GM12878 (cell line): ENCODE data around the gene FGFRL1. TPM values are rescaled to one million over a fixed set of nuclear protein-coding genes. Genes with fewer than 3 reads are reported as not detected.

Source experiments
- ATAC-seq: fragments of 200-7000 bp; cut with Tn5 transposase; 3 replicates; pipeline ENCODE4 v1.9.1; 2020; ENCODE audit warnings: mild to moderate bottlenecking, moderate library complexity
- BruUV-seq: library from RNA; stranded (reverse); fragments of 400-500 nt; replicated peaks from 2 replicates; lab custom pipeline; 2021; lab: Mats Ljungman, UMichigan
- CTCF ChIA-PET: fragments of 300-600 bp; sonication (Branson Sonifier 250); formaldehyde crosslinking; extraction: SDS; loops from one replicate; lab custom pipeline; 2021; ENCODE audit warnings: inconsistent platforms; lab: Yijun Ruan, JAX
- POLR2A ChIA-PET: fragments of 350-600 bp; formaldehyde crosslinking; extraction: SDS; loops from one replicate; lab custom pipeline; 2021; ENCODE audit warnings: inconsistent platforms; lab: Charles Lee
- RAD21 ChIA-PET: fragments of 300-600 bp; sonication (Branson Sonifier 250); formaldehyde crosslinking; loops from one replicate; lab custom pipeline; 2023; ENCODE audit warnings: antibody characterized with exemption; ENCODE audit not compliant: unreplicated experiment; lab: Charles Lee
- SMC1A ChIA-PET: fragments of 300-600 bp; sonication (Branson Sonifier 250); formaldehyde crosslinking; loops from one replicate; lab custom pipeline; 2023; ENCODE audit not compliant: unreplicated experiment, uncharacterized antibody; lab: Charles Lee
- DNase-seq: peaks from one replicate; pipeline ENCODE4 v3.0.0-alpha.2; 2011; ENCODE audit warnings: low read depth, low spot score
- FAIRE-seq: peaks from 3 replicates; lab custom pipeline; 2011; peaks lifted over from hg19 to GRCh38; lab: Jason Lieb, UNC
- H2AFZ ChIP-seq: 2 replicates; pipeline ENCODE4 v1.6.0; 2011; ENCODE audit warnings: low read depth, low read length, control low read depth; ENCODE audit not compliant: control insufficient read depth
- H3K27ac ChIP-seq: 2 replicates; pipeline ENCODE4 v1.5.1; 2011; ENCODE audit warnings: control low read depth; ENCODE audit not compliant: control insufficient read depth, insufficient read depth
- H3K27me3 ChIP-seq, 2 experiments: replicated peaks in 1 of 2; 2 replicates each; pipeline versions ENCODE4 v1.6.0 to v1.6.1; 2011; ENCODE audit warnings: low read length in 1 of 2; ENCODE audit not compliant: control insufficient read depth in 2 of 2, insufficient read depth in 2 of 2
- H3K36me3 ChIP-seq, 2 experiments: 2 replicates each; pipeline ENCODE4 v1.5.1; 2011; ENCODE audit warnings: low read length in 1 of 2; ENCODE audit not compliant: control insufficient read depth in 2 of 2, insufficient read depth in 2 of 2
- H3K4me1 ChIP-seq: 2 replicates; pipeline ENCODE4 v1.6.1; 2011; ENCODE audit warnings: mild to moderate bottlenecking, low read length, moderate library complexity, mixed read lengths; ENCODE audit not compliant: control insufficient read depth, insufficient read depth
- H3K4me2 ChIP-seq: 2 replicates; pipeline ENCODE4 v1.6.0; 2011; ENCODE audit warnings: control low read depth; ENCODE audit not compliant: control insufficient read depth, insufficient read depth
- H3K4me3 ChIP-seq: fragments of 200-600 bp; sonication (generic); 2 replicates; pipeline ENCODE4 v1.5.1; 2016
- H3K79me2 ChIP-seq: 2 replicates; pipeline ENCODE4 v1.6.0; 2011; ENCODE audit warnings: low read length; ENCODE audit not compliant: control insufficient read depth, insufficient read depth
- H3K9ac ChIP-seq: 2 replicates; pipeline ENCODE4 v1.8.0; 2011; ENCODE audit warnings: low read length, control low read depth, mixed read lengths; ENCODE audit not compliant: control insufficient read depth, insufficient read depth
- H3K9me3 ChIP-seq: replicated peaks from 3 replicates; pipeline ENCODE4 v1.5.1; 2011; ENCODE audit warnings: mild to moderate bottlenecking, low read length; ENCODE audit not compliant: control insufficient read depth, insufficient read depth
- H4K20me1 ChIP-seq: 2 replicates; pipeline ENCODE4 v1.6.0; 2011; ENCODE audit not compliant: control insufficient read depth, insufficient read depth
- ATF3 ChIP-seq: IDR thresholded peaks from 2 replicates; pipeline ENCODE4 v1.6.1; 2011; ENCODE audit warnings: low read depth, mild to moderate bottlenecking, low read length, moderate library complexity, borderline replicate concordance; ENCODE audit errors: extremely low read depth
- BRCA1 ChIP-seq: IDR thresholded peaks from 2 replicates; pipeline ENCODE4 v1.6.1; 2011; ENCODE audit warnings: low read depth, low read length, improper control_type of control experiment
- CTCF ChIP-seq, 3 experiments: IDR thresholded peaks in 2 of 3; conservative IDR thresholded peaks in 1 of 3; 2 replicates each; pipeline ENCODE4 v1.5.1; 2011; ENCODE audit warnings: low read depth in 3 of 3, low read length in 3 of 3, mild to moderate bottlenecking in 3 of 3, control low read depth in 2 of 3, moderate library complexity in 2 of 3, inconsistent platforms in 1 of 3, mixed read lengths in 1 of 3; ENCODE audit not compliant: control insufficient read depth in 2 of 3, insufficient read depth in 1 of 3; ENCODE audit errors: extremely low read depth in 1 of 3
- PBX3 ChIP-seq: IDR thresholded peaks from 2 replicates; pipeline ENCODE4 v1.6.1; 2011; ENCODE audit warnings: mild to moderate bottlenecking, low read depth, low read length, moderate library complexity; ENCODE audit not compliant: insufficient replicate concordance
- RBBP5 ChIP-seq: fragments of 200-600 bp; sonication (generic); conservative IDR thresholded peaks from 2 replicates; pipeline ENCODE4 v1.6.1; 2016
- RFX5 ChIP-seq: IDR thresholded peaks from 2 replicates; pipeline ENCODE4 v1.6.1; 2011; ENCODE audit warnings: low read depth, low read length, improper control_type of control experiment
- SKIL ChIP-seq: fragments of 450-650 bp; IDR thresholded peaks from 2 replicates; pipeline ENCODE4 v1.6.1; 2017; ENCODE audit warnings: mild to moderate bottlenecking, low read depth, inconsistent platforms; ENCODE audit not compliant: poor library complexity, severe bottlenecking
- WGBS: methylation state at CpG from one replicate; pipeline ENCODE4 v1.1.6; 2016; ENCODE audit warnings: low lambda C conversion rate; ENCODE audit not compliant: insufficient replicate concordance, insufficient coverage; ENCODE audit errors: missing lambda C conversion rate; 5-methylcytosine and 5-hydroxymethylcytosine counted together
- in situ Hi-C: fragments of 300-500 bp; cut with MboI; formaldehyde crosslinking; loops from 9 replicates; pipeline ENCODE4 v1.14.3; 2018; ENCODE audit warnings: mixed read lengths
- intact Hi-C: fragments of 100-400 bp; cut with micrococcal nuclease; formaldehyde crosslinking; loops from one replicate; pipeline ENCODE4 v1.14.2; 2022; ENCODE audit not compliant: unreplicated experiment
- polyA plus RNA-seq, 11 experiments: library from polyadenylated mRNA; depleted of rRNA in 4 of 11; unstranded in 6 of 11; stranded (reverse) in 5 of 11; fragments of >200 nt; fragmentation: Nextera tagmentation in 4 of 11; fragmentation: Illumina TruSeq in 1 of 11; extraction: Ambion mirVana in 4 of 11; extraction: Trizol in 1 of 11; gene quantifications; 1 replicate in 1 of 11; 2 replicates in 10 of 11; pipeline versions ENCODE4 v1.2.1 to v1.2.3, GENCODE V29; 2011 to 2016; ENCODE audit warnings: inconsistent platforms in 2 of 11, missing spikeins in 2 of 11, low read depth in 1 of 11
- total RNA-seq, 4 experiments: library from RNA; depleted of rRNA in 3 of 4; stranded (reverse); fragments of >200 nt in 3 of 4; fragmentation: Illumina TruSeq in 1 of 4; extraction: Trizol in 1 of 4; gene quantifications; 2 replicates each; pipeline versions ENCODE4 v1.2.1 to v1.2.3, GENCODE V29; 2013 to 2021

Gene FGFRL1
- total and polyA plus RNA-seq, 10 of the 15 experiments (the other 5 are each of a cell fraction or from before 2014, with no cell fraction given): 0.02 to 1.5 (median 0.29) TPM; not detected in 2

GRCh38 chr4:1014291-1015167 is 3.1 kb downstream of the FGFRL1 start (continued):
- no peak for TF ChIP-seq SKIL
- TF ChIP-seq RFX5: no peak
- no peak for TF ChIP-seq RBBP5
- TF ChIP-seq ATF3: no peak

GRCh38 chr4:1015179-1015578 is 3.8 kb downstream of the FGFRL1 start:
- BruUV-seq: no TSS peak
- no peak for TF ChIP-seq BRCA1
- TF ChIP-seq PBX3: no peak
- peak in 1 of 3 experiments; percentile 27; a peak in 1 of 6 replicates for TF ChIP-seq CTCF (IDR thresholded peaks at IDR 0.05 in 2 of 3, conservative IDR thresholded peaks at IDR 0.05 in 1 of 3; ENCODE audit: control insufficient read depth in 2 of 3, extremely low read depth in 1 of 3, insufficient read depth in 1 of 3, low read depth in 3 of 3, low read length in 3 of 3)

More at GRCh38 chr4:1015179-1015578, 3.8 kb downstream of the FGFRL1 start:
- no peak for DNase-seq
- in situ Hi-C loops: no loop called here
- Histone ChIP-seq H3K4me3 (no peak overlapping the region), H3K27me3 (peaks cover 0 to 3% of the 10 kb centered on the region in 2 experiments; a peak in 2 of 4 replicates), H2AFZ (no peak overlapping the region), H3K79me2 (no peaks in the 10 kb centered on the region), H3K27ac (no peak overlapping the region), H4K20me1 (no peaks in the 10 kb centered on the region; the same call in 1 of the 2 replicates), H3K4me1 (peaks cover 4% of the 10 kb centered on the region), H3K36me3 (no peaks in the 10 kb centered on the region), H3K4me2 (no peak overlapping the region), H3K9ac (no peak overlapping the region), H3K9me3 (no peaks in the 10 kb centered on the region; the same call in 2 of the 3 replicates)
- ChIA-PET RAD21 (no interaction called here), POLR2A (no interaction called here), SMC1A (no interaction called here), CTCF (no interaction called here)
- no peak for ATAC-seq
- FAIRE-seq: no peak
- intact Hi-C loops: no loop called here
- 38% methylated on average over 8 of the region's 8 CpGs for WGBS
